Skin epidermis (tissue), 12 donors: Measurements from ENCODE around the gene HPDL.

Experiments used
- H3K27ac ChIP-seq, 21 experiments: fragments of 200-600 bp; sonication (generic) in 11 of 21; one replicate each; pipeline ENCODE4 v1.5.0; 2020; ENCODE audit warnings: mild to moderate bottlenecking in 3 of 21, inconsistent platforms in 2 of 21, moderate library complexity in 2 of 21
- H3K4me3 ChIP-seq, 7 experiments: fragments of 200-600 bp; sonication (generic) in 2 of 7; one replicate each; pipeline ENCODE4 v1.5.0; 2020; ENCODE audit warnings: inconsistent platforms in 2 of 7, mild to moderate bottlenecking in 2 of 7, moderate library complexity in 1 of 7

The HPDL gene

GRCh38 chr1:45319761-45320160 lies 6.9 kb upstream of the HPDL start:
- Histone ChIP-seq H3K4me3 (no peak overlapping the region), H3K27ac (no peak overlapping the region)

DNA sequence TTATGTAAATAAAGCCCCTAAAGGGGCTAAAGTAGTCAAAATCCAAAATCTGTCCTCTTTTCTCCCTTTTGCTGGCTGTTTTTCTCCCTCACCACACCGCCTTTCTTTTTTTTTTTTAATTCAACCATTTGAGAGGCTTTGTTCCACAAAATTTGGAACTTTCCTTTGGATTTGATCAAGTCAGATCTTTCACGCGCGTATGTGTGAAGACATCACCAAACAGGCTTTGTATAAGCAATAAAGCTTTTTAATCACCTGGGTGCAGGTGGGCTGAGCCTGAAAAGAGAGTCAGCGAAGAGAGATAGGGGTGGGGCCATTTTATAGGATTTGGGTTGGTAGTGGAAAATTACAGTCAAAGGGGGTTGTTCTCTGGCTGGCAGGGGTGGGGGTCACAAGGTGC lies 5.3 kb upstream of the HPDL start:
- H3K27ac ChIP-seq: no peak overlapping the region
- H3K4me3 ChIP-seq: no peak overlapping the region

DNA sequence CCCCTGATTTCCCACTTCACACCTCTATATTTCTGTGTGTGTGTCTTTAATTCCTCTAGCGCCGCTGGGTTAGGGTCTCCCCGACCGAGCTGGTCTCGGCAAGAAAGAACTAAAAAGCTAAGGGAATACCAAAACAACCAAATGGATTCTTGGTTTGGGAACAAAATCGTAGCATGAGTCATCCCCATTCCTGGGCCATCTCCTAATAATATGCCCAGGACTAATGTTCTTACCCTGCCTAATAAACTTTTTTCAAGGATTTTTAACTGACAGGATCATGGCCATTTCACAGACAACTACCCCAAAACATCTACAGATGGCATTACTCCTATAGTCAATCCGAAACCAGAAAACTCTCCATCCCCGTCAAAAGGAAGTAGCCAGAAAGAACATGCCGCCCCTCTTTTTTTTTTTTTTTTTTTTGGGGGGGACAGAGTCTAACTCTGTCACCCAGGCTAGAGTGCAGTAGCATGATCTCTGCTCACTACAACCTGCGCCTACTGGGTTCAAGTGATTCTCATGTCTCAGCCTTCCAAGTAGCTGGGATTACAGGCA lies 4.1 kb upstream of the HPDL start:
- Histone ChIP-seq H3K4me3 (no peak overlapping the region), H3K27ac (no peak overlapping the region)

DNA sequence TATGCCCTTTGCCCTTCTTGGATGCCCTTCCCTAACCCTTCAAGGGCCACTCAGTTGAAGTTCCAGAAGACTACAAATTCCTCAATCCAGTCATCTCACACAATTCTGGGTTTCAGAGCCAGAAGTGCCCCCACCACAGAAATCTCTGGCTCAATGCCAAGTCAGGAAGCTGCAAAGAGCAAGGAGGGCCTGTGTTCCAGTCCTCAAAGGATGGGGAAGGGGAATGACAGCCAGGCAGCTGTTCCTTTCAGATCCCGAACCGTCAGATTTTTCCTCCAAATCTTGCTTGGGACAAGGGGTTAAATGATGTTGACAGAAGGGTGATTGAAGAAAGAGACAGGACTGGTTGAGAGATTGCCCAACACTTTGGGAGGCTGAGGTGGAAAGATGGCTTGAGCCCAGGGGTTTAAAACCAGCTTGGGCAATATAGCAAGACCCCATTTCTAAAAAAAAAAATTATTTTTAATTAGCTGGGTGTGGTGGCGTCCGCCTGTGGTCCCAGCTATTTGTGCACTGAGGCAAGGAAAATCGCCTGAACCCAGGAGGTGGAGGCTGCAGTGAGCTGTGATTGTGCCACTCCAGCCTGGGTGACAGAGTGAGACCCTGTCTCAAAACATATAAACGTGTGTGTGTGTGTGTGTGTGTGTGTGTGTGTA lies 716 bp upstream of the HPDL start:
- H3K27ac ChIP-seq: peak overlapping the region in 2 of 21 experiments; percentile 2 to 66
- H3K4me3 ChIP-seq: peak overlapping the region in 6 of 7 experiments; percentile 36 to 53 (median 46)

- Histone ChIP-seq H3K4me3 (peak overlapping the region in 5 of 7 experiments; percentile 42 to 53 (median 47)), H3K27ac (no peak overlapping the region)
Measured at GRCh38 chr1:45327644-45328515, 1.2 kb downstream of the HPDL start.

DNA sequence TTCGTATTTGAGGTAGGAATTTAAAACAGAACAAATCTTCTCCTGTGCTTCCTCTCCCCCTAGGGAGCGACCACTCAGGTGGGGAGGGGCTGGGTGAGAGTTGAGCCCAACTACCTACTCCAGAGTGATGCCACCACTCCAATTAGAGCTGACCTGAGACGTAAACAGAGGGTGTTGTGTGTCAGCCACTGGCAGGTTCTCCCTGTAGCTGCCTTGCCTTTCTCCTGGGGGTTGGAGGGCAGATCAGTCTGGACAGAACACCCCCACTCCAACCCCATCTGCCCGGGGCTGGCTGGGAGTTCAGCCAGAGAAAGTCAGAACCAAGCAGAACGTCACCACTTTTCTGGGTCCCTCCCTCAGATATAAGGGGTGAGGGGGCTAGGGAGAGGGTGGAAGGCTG lies 2.0 kb downstream of the HPDL start:
- H3K4me3 ChIP-seq: no peak overlapping the region
- no peak overlapping the region for H3K27ac ChIP-seq

DNA sequence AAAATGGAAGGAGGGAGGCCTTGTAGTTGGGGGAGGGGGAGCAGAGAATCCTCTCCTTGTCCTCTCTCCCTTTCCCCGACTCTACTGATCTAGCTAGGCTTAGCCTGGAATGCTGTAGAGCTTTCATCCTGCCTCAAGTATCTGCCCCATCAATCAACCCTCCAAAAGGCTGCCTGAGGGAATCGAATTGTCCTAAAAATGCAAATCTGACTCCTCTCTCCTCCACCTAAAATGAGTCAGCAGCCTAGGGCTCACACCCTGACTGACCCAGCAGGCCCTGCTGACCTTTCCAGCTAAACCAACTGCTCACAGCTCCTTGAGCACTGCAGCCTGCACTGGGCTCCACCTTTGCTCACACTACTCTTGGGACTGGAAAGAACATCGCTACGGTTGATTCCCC lies 2.8 kb downstream of the HPDL start:
- no peak overlapping the region for H3K4me3 ChIP-seq
- H3K27ac ChIP-seq: no peak overlapping the region

DNA sequence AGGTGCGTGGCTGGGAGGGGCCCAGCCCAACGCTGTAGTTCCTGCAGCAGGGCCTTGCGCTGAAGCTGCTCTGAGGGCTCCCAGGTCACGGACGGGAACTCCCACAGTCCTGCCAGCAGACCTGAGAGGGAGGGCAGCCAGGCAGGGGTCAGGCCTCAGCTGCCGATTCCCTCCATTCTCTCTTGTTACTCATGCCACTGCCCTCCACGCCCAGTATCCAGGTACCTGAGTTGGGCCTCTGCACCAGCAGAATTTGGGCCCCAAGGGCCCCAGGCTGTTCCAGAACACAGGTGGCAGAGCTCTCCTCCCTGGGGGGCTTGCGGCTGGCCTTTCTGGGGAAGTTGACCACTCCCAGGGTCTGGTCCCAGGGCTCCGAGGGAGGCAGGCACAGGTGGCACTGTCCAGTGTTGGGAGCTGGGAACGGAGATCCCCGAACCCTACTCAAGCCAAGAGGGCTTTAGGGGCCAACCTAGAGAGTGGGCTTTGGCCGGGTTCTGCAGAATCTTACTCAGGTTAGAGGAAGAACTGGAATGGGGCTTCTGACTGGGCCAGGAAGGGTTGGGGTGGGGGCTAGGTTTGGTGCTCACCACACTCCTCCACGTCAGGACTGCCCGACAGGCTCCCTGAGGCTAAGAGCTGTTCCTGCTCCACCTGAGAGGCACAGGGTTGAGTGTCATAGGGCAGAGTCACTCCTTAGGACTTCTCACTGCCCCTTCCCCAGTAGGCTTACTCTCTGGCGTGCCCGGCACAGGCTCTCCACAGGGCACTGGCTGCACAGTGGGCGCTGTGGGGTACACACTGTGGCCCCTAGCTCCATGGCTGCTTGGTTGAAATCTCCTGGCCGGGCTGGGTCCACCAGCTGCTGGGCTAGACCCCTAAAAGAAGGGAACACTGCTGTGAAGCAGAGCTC lies 5.0 kb downstream of the HPDL start:
- Histone ChIP-seq H3K4me3 (no peak overlapping the region), H3K27ac (no peak overlapping the region)

DNA sequence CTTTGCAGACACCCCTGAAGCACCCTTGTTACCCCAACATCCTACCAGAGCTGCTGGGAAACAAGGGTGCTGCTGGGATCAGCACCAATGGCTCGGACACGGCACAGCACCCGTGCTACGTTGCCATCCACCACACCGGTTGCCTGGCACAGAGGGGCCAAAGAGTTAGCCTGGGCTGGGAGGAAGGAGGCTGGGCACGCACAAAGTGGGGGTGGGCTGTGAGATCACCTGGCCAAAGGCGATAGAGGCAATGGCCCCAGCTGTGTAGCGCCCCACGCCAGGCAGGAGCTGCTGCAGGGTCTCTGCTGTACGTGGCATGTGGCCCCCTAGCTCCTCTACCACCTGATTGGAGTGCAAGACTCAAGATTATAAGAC lies 5.6 kb downstream of the HPDL start:
- Histone ChIP-seq H3K4me3 (no peak overlapping the region), H3K27ac (no peak overlapping the region)

DNA sequence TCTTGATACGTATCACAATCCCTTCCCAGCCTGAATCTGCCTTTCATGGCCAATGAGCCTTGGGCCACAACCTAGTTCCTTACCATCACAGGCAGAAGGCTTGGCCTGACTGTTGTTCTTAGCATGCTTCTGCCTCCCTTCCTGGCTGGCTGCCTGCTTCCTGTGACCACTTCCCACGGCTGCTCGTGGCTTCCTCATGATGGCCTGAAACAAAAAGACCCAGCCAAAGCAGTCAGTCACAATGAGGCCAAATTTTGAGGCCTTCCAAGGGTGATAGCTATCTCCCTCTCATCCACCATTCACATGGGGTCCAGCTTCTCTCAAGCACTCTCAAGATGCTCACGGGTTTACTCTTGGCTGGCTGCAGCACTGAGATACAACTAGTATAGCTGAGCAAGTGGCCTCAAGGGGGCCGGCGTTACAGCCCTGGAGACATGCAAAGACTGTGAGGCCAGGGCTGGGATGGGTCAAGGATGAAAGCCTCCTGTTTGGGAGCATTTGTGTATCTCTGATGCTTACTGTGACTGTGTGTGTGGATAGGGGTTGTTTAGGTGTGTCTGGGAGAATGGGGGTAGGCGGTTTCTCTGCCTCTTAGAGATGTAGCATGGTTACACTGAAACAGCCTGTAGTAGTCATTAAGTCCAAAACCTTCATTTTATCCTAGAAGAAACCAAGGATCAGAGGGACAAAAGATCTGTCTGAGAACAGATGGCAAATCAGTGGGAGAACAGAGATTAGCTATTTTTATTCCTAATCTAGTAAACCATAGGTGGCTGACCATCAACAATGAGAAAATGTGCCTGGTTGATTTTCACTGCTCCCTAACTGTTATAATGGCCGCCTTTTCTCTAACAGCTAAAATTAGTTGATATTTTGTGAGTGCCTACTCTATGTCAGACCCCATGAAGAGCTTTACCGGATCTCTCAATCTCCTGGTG lies 7.9 kb downstream of the HPDL start:
- peak overlapping the region in 2 of 21 experiments; percentile 10 to 18 for H3K27ac ChIP-seq

GRCh38 chr1:45335855-45336324 lies 9.2 kb downstream of the HPDL start:
- Histone ChIP-seq H3K4me3 (no peak overlapping the region), H3K27ac (no peak overlapping the region)

More for the DNA sequence above, 7.9 kb downstream of the HPDL start:
- H3K4me3 ChIP-seq: no peak overlapping the region

- Histone ChIP-seq H3K4me3 (no peak overlapping the region), H3K27ac (no peak overlapping the region)
Measured at GRCh38 chr1:45337630-45338325, 11.1 kb downstream of the HPDL start.

DNA sequence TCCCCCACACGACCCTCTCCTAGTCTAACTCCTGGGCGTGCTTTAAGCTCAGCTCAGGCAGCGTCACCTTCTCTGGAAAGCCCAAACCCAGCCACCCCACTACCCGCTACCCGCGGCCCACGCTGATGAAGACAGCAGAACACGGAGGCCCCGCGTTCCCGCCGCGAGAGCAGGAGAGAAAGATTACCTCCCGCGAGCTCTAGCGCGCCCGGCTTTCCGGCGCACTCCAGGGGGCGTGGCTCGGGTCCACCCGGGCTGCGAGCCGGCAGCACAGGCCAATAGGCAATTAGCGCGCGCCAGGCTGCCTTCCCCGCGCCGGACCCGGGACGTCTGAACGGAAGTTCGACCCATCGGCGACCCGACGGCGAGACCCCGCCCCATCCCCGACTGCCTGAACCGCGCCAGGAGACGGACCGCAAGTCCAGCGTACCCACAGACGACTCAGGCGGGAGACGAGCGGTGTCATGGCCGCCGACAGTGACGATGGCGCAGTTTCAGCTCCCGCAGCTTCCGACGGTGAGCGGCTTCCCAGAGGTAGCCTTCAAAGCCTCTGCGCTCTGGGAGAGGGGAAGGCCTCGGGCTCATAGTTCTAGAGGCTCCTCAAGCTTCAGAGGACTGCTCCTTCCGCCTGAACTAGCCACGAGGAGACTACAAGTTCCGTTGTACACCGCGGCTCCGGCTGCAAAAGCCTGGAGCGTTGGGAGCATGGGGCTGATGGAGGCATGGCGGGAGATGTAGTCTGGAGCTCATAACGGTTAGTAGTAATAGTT lies 13.3 kb downstream of the HPDL start, which contains the start of the genes MUTYH and TOE1:
Gene MUTYH (minus strand): TSS at position 652 of the 770 bp plus-strand sequence. CDS start 5,935 bp downstream, outside the sequence.
Gene TOE1 (plus strand): TSS at position 382 of the 770 bp plus-strand sequence. CDS start 83 bp downstream, at position 465.
- Histone ChIP-seq H3K27ac (peak within 1 kb of the TSS; percentile 90 to 100 (median 96)), H3K4me3 (peak within 1 kb of the TSS; percentile 62 to 92 (median 78))

DNA sequence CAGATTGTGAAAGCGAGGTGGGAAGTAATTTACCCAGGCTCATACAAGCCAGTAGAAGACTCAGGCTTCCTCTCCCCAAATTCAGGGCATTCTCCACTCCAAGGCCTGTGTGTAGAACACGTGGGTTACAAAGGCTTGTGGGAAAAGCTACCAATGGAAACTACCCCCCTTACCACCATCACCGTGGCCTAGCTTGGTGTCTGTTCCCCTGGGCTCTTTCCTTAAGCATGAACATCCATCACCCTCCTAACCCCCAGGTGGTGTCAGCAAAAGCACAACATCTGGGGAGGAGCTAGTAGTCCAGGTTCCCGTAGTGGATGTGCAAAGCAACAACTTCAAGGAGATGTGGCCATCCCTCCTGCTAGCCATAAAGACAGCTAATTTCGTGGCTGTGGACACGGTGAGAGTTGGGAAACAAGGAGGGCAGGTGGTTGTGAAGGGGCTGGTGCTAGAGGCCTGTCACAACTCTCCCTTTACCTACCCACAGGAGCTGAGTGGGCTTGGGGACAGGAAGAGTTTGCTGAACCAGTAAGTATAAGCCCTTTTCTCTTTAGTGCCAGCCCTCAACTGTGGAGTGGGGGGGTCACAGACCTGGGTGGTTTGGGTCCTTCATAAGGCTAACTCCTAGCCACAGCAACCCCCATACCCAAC lies 14.2 kb downstream of the HPDL start:
- Histone ChIP-seq H3K4me3 (peak overlapping the region; percentile 62 to 92 (median 78)), H3K27ac (peak overlapping the region in 19 of 21 experiments; percentile 31 to 100 (median 96))

GRCh38 chr1:45344499-45344898 lies 17.8 kb downstream of the HPDL start:
- Histone ChIP-seq H3K4me3 (no peak overlapping the region), H3K27ac (no peak overlapping the region)

DNA sequence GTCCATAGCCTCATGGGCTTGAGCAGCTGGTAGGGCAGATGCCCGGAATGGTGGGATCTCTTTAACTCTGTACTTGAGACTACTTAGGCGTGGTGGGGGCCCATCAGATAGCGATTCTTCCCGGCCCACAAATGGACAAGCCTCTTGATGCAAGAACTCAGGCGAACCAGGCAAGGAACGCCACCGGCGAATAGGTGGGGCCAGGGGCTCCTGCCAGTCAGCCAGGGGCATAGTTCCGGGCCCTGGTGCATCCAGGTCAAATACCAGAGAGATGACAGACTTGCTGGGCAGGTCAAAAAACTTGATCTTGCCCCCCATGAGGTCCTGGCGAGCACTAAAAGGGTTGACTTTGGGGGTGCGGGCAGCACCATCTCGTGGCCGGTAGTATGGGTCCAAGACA lies 18.3 kb downstream of the HPDL start:
- no peak overlapping the region for H3K4me3 ChIP-seq
- no peak overlapping the region for H3K27ac ChIP-seq
